ENCODE measurements around the gene TMC6. TPM values are rescaled to one million over a fixed set of nuclear protein-coding genes. Genes with fewer than 3 reads are reported as not detected.

Gene TMC6
- polyA plus RNA-seq, 1 experiment: 0.51 TPM

DNA sequence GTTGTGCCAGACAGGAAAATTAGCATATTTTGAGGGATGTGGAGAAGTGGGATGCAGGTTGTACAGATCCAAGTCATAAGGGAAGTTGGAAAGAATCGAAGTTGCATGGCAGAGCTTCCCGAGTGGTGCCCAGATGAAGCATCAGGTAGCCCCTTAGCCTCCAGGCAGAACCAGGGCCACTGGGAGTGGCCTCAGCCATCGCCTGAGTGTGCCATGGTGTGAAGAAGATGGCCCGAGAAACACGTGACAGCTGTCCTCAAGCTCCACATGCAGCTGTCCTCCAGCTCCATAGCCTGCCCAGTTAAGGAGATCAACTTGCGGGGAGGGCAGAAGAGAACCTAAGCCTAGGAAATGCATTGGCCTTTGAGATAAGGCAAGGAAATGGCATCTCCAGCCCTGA, 33.5 kb downstream of the TMC6 start:
- DNase-seq (ENCODE audit: low read depth, low spot score): no peak
- H3K27me3 ChIP-seq (ENCODE audit: control insufficient read depth, insufficient read depth, low read length): no peaks in the 10 kb centered on the region
- ChIA-PET CTCF (interaction anchor here (1.3 to 2.0 kb wide), 2 partner anchors 10 to 18 kb away, joined by 7 to 10 read pairs; no protein-coding TSS in a partner anchor), POLR2A (interaction anchor here (0.5 kb wide), 1 partner anchor 139 kb away, joined by 3 read pairs; no protein-coding TSS in a partner anchor)
- H3K4me3 ChIP-seq (ENCODE audit: low read depth, low read length): no peak overlapping the region
- TF ChIP-seq, protein P1, sequence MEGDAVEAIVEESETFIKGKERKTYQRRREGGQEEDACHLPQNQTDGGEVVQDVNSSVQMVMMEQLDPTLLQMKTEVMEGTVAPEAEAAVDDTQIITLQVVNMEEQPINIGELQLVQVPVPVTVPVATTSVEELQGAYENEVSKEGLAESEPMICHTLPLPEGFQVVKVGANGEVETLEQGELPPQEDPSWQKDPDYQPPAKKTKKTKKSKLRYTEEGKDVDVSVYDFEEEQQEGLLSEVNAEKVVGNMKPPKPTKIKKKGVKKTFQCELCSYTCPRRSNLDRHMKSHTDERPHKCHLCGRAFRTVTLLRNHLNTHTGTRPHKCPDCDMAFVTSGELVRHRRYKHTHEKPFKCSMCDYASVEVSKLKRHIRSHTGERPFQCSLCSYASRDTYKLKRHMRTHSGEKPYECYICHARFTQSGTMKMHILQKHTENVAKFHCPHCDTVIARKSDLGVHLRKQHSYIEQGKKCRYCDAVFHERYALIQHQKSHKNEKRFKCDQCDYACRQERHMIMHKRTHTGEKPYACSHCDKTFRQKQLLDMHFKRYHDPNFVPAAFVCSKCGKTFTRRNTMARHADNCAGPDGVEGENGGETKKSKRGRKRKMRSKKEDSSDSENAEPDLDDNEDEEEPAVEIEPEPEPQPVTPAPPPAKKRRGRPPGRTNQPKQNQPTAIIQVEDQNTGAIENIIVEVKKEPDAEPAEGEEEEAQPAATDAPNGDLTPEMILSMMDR (IDR thresholded peaks at IDR 0.05; ENCODE audit: low read depth, low read length): no peak
- no peak overlapping the region for H3K27ac ChIP-seq (ENCODE audit: low read depth, low read length)
- peaks cover 5% of the 10 kb centered on the region; the same call in 1 of the 2 replicates for H3K9me3 ChIP-seq (ENCODE audit: control insufficient read depth, insufficient read depth, low read length)

- H3K4me3 ChIP-seq (ENCODE audit: low read depth, low read length): no peak overlapping the region
- POLR2A ChIA-PET: no interaction called here
- CTCF ChIA-PET: interaction anchor here (1.3 kb wide), 1 partner anchor 9 kb away, joined by 4 read pairs; no protein-coding TSS in a partner anchor
- no peak overlapping the region for H3K27ac ChIP-seq (ENCODE audit: low read depth, low read length)
- TF ChIP-seq, protein P1 (IDR thresholded peaks at IDR 0.05; ENCODE audit: low read depth, low read length): no peak
- H3K9me3 ChIP-seq (ENCODE audit: control insufficient read depth, insufficient read depth, low read length): no peaks in the 10 kb centered on the region
- DNase-seq (ENCODE audit: low read depth, low spot score): no peak
- no peaks in the 10 kb centered on the region for H3K27me3 ChIP-seq (ENCODE audit: control insufficient read depth, insufficient read depth, low read length)
These were observed 35.7 kb downstream of the TMC6 start for GRCh38 chr17:78092794-78093324.

- TF ChIP-seq, protein P1 (IDR thresholded peaks at IDR 0.05; ENCODE audit: low read depth, low read length): no peak
- Histone ChIP-seq H3K27me3 (ENCODE audit: control insufficient read depth, insufficient read depth, low read length) (no peaks in the 10 kb centered on the region), H3K9me3 (ENCODE audit: control insufficient read depth, insufficient read depth, low read length) (no peaks in the 10 kb centered on the region), H3K4me3 (ENCODE audit: low read depth, low read length) (no peak overlapping the region), H3K27ac (ENCODE audit: low read depth, low read length) (no peak overlapping the region)
- CTCF ChIA-PET: interaction anchor here (1.5 kb wide), 1 partner anchor 71 kb away, joined by 6 read pairs; no protein-coding TSS in a partner anchor
- POLR2A ChIA-PET: no interaction called here
- no peak for DNase-seq (ENCODE audit: low read depth, low spot score)
These were observed 38.8 kb downstream of the TMC6 start for GRCh38 chr17:78089576-78090281.

GRCh38 chr17:78088529-78088928, 40.0 kb downstream of the TMC6 start:
- Histone ChIP-seq H3K9me3 (ENCODE audit: control insufficient read depth, insufficient read depth, low read length) (no peaks in the 10 kb centered on the region), H3K4me3 (ENCODE audit: low read depth, low read length) (no peak overlapping the region), H3K27ac (ENCODE audit: low read depth, low read length) (no peak overlapping the region), H3K27me3 (ENCODE audit: control insufficient read depth, insufficient read depth, low read length) (no peaks in the 10 kb centered on the region)
- DNase-seq (ENCODE audit: low read depth, low spot score): no peak
- POLR2A ChIA-PET: no interaction called here
- TF ChIP-seq, protein P1 (IDR thresholded peaks at IDR 0.05; ENCODE audit: low read depth, low read length): no peak
- CTCF ChIA-PET: interaction anchor here (0.7 to 1.5 kb wide), 3 partner anchors 69 to 1994 kb away, joined by 3 to 6 read pairs (median 3); no protein-coding TSS in a partner anchor

DNA sequence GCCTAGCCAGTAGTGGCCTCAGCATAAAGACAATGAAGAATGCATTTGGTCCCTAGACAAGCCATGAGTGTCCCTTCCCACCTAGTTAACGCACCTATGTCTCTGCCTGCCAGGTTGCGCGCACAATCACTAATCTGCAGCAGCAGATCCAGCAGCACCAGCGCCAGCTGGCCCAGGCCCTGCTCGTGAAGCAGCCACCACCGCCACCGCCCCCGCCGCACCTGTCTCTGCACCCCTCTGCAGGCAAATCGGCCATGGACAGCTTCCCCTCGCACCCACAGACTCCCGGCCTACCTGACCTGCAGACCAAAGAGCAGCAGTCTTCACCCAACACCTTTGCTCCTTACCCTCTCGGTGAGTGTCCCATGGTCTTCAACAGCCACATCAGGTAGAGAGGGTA, 41.8 kb downstream of the TMC6 start:
- Histone ChIP-seq H3K27ac (ENCODE audit: low read depth, low read length) (no peak overlapping the region), H3K27me3 (ENCODE audit: control insufficient read depth, insufficient read depth, low read length) (no peaks in the 10 kb centered on the region), H3K4me3 (ENCODE audit: low read depth, low read length) (no peak overlapping the region), H3K9me3 (ENCODE audit: control insufficient read depth, insufficient read depth, low read length) (no peaks in the 10 kb centered on the region)
- DNase-seq (ENCODE audit: low read depth, low spot score): no peak
- POLR2A ChIA-PET: no interaction called here
- TF ChIP-seq, protein P1 (IDR thresholded peaks at IDR 0.05; ENCODE audit: low read depth, low read length): no peak
- CTCF ChIA-PET: no interaction called here
